Measurements from ENCODE around the gene SPDEF.

The SPDEF gene

GRCh38 chr6:34525431-34526175 is 30.5 kb downstream of the SPDEF start:
- H3K9ac ChIP-seq (ENCODE audit: low read length), result no peak overlapping the region
- H3K9me3 ChIP-seq (ENCODE audit: low read length), result no peaks in the 10 kb centered on the region
- no peak overlapping the region for H3K4me2 ChIP-seq (ENCODE audit: low read length)
- TF ChIP-seq CTCF (IDR thresholded peaks at IDR 0.05; ENCODE audit: low read length) (no peak), EZH2 (IDR thresholded peaks at IDR 0.05; ENCODE audit: borderline replicate concordance, low read length) (no peak)
- no peak overlapping the region for H3K27ac ChIP-seq (ENCODE audit: low read depth, low read length, poor library complexity, severe bottlenecking)
- H2AFZ ChIP-seq (ENCODE audit: low read length), result no peak overlapping the region
- H3K36me3 ChIP-seq (ENCODE audit: insufficient read depth, low read length), result no peaks in the 10 kb centered on the region
- H3K9me2 ChIP-seq (ENCODE audit: low read depth, low read length), result no peaks in the 10 kb centered on the region
- no peak overlapping the region for H3K4me3 ChIP-seq (ENCODE audit: low read depth, low read length, poor library complexity, severe bottlenecking)
- H4K20me1 ChIP-seq (ENCODE audit: insufficient read depth, low read length), result no peaks in the 10 kb centered on the region
- H3K27me3 ChIP-seq (ENCODE audit: insufficient read depth, low read length), result no peaks in the 10 kb centered on the region
- H3K4me1 ChIP-seq (ENCODE audit: insufficient read depth, low read length, severe bottlenecking), result peaks cover 9% of the 10 kb centered on the region
- no peaks in the 10 kb centered on the region for H3F3A ChIP-seq (ENCODE audit: insufficient read depth, low read length)
- H3K79me2 ChIP-seq (ENCODE audit: insufficient read depth, low read length), result no peaks in the 10 kb centered on the region

DNA sequence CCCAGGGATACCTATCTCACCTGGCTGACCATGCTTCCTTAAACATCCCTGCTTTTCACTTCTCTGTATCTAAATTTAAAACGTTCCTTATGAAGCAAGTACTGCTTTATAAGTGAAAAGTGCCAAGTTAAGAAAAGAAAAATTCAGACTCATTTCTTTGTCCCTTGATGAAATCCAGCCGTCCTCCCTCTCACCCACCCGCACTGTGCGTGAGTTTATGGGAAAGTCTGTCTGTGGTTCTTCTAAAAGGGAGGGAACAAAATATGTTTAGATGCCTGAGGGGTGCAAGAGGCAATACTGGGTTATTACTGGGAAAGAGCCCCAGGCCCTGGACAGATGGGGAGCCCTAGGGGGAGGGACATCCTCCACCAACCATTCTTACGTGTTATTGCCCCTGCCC is 31.2 kb downstream of the SPDEF start:
- no peak overlapping the region for H3K9ac ChIP-seq (ENCODE audit: low read length)
- H3K36me3 ChIP-seq (ENCODE audit: insufficient read depth, low read length), result no peaks in the 10 kb centered on the region
- H3K4me1 ChIP-seq (ENCODE audit: insufficient read depth, low read length, severe bottlenecking), result peaks cover 9% of the 10 kb centered on the region
- no peaks in the 10 kb centered on the region for H3K79me2 ChIP-seq (ENCODE audit: insufficient read depth, low read length)
- H3F3A ChIP-seq (ENCODE audit: insufficient read depth, low read length), result no peaks in the 10 kb centered on the region
- H3K4me2 ChIP-seq (ENCODE audit: low read length), result no peak overlapping the region
- H3K27me3 ChIP-seq (ENCODE audit: insufficient read depth, low read length), result no peaks in the 10 kb centered on the region
- TF ChIP-seq CTCF (IDR thresholded peaks at IDR 0.05; ENCODE audit: low read length) (no peak), EZH2 (IDR thresholded peaks at IDR 0.05; ENCODE audit: borderline replicate concordance, low read length) (no peak)
- H3K9me2 ChIP-seq (ENCODE audit: low read depth, low read length), result no peaks in the 10 kb centered on the region
- no peak overlapping the region for H3K4me3 ChIP-seq (ENCODE audit: low read depth, low read length, poor library complexity, severe bottlenecking)
- H3K27ac ChIP-seq (ENCODE audit: low read depth, low read length, poor library complexity, severe bottlenecking), result no peak overlapping the region
- no peaks in the 10 kb centered on the region for H3K9me3 ChIP-seq (ENCODE audit: low read length)
- no peaks in the 10 kb centered on the region for H4K20me1 ChIP-seq (ENCODE audit: insufficient read depth, low read length)
- no peak overlapping the region for H2AFZ ChIP-seq (ENCODE audit: low read length)

DNA sequence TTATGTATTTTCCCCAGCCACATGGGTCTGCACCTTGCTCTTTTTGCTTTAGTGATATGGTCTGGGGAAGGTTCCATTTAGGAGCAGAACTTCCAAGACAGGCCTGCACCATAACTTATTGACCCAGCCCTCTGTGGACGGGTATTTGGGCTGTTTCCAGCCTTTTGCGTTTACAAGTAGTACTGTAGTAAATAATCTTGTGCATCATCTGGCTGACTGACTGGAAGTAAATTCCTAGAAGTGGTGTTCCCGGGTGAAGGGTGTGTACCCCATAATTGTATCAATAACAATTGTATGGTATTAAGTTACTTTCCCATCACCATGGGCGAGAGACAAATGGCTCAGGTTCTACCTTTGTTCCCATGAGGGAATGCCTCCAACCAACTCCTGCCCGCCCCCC is 31.6 kb downstream of the SPDEF start:
- Histone ChIP-seq H3K9me3 (ENCODE audit: low read length) (no peaks in the 10 kb centered on the region), H3K79me2 (ENCODE audit: insufficient read depth, low read length) (no peaks in the 10 kb centered on the region), H3K4me2 (ENCODE audit: low read length) (no peak overlapping the region), H3K27ac (ENCODE audit: low read depth, low read length, poor library complexity, severe bottlenecking) (no peak overlapping the region), H3K27me3 (ENCODE audit: insufficient read depth, low read length) (no peaks in the 10 kb centered on the region), H2AFZ (ENCODE audit: low read length) (no peak overlapping the region), H3K4me3 (ENCODE audit: low read depth, low read length, poor library complexity, severe bottlenecking) (no peak overlapping the region), H3K4me1 (ENCODE audit: insufficient read depth, low read length, severe bottlenecking) (peaks cover 9% of the 10 kb centered on the region), H3F3A (ENCODE audit: insufficient read depth, low read length) (no peaks in the 10 kb centered on the region), H3K9me2 (ENCODE audit: low read depth, low read length) (no peaks in the 10 kb centered on the region), H3K9ac (ENCODE audit: low read length) (no peak overlapping the region), H3K36me3 (ENCODE audit: insufficient read depth, low read length) (no peaks in the 10 kb centered on the region), H4K20me1 (ENCODE audit: insufficient read depth, low read length) (no peaks in the 10 kb centered on the region)
- TF ChIP-seq EZH2 (IDR thresholded peaks at IDR 0.05; ENCODE audit: borderline replicate concordance, low read length) (no peak), CTCF (IDR thresholded peaks at IDR 0.05; ENCODE audit: low read length) (no peak)
